SKM-1 treated with dmso at 0.1 percent for 144 hours (cell line): ENCODE results near the gene UBTD1.
"Not testable (repeated sequence)": the region's sequence is repeated elsewhere in the genome, so short reads cannot be mapped to it uniquely, and the experiment has no call there.

Experiments used
- DNase-seq: peaks from one replicate; lab custom pipeline; 2025; ENCODE audit not compliant: unreplicated experiment; lab: John Stamatoyannopoulos, UW

Gene UBTD1

GRCh38 chr10:97498841-97499560 is at the start of gene UBTD1:
Gene UBTD1, plus strand, starts transcription at chr10:97498924. Its CDS starts 280 bp downstream, at chr10:97499204.
- no peak for DNase-seq

- no peak for DNase-seq
Observed at GRCh38 chr10:97450828-97451227, 47.9 kb upstream of the UBTD1 start.

GRCh38 chr10:97451605-97452004 is 47.1 kb upstream of the UBTD1 start:
- no peak for DNase-seq

GRCh38 chr10:97452352-97452751 is 46.4 kb upstream of the UBTD1 start:
- no peak for DNase-seq

- no peak for DNase-seq
Observed at GRCh38 chr10:97454330-97455036, 44.2 kb upstream of the UBTD1 start.

GRCh38 chr10:97456034-97456685 is 42.6 kb upstream of the UBTD1 start:
- no peak for DNase-seq

- DNase-seq = no peak
Observed at GRCh38 chr10:97456686-97457065, 42.0 kb upstream of the UBTD1 start.

- DNase-seq = no peak
Observed at GRCh38 chr10:97459111-97459510, 39.6 kb upstream of the UBTD1 start.

GRCh38 chr10:97459933-97460332 is 38.8 kb upstream of the UBTD1 start:
- DNase-seq = no peak

GRCh38 chr10:97462309-97462708 is 36.4 kb upstream of the UBTD1 start:
- no peak for DNase-seq

GRCh38 chr10:97463363-97464132 is 35.2 kb upstream of the UBTD1 start:
- peak; percentile 25 for DNase-seq

GRCh38 chr10:97464226-97464625 is 34.5 kb upstream of the UBTD1 start:
- DNase-seq = no peak

GRCh38 chr10:97465982-97466381 is 32.7 kb upstream of the UBTD1 start:
- no peak for DNase-seq

- DNase-seq = no peak
Observed at GRCh38 chr10:97466755-97467154, 32.0 kb upstream of the UBTD1 start.

- no peak for DNase-seq
Observed at GRCh38 chr10:97468162-97468561, 30.6 kb upstream of the UBTD1 start.

- not testable (repeated sequence) for DNase-seq
Observed at GRCh38 chr10:97468781-97469180, 29.9 kb upstream of the UBTD1 start.

GRCh38 chr10:97474918-97475317 is 23.8 kb upstream of the UBTD1 start:
- no peak for DNase-seq

GRCh38 chr10:97475936-97476594 is 22.7 kb upstream of the UBTD1 start:
- peak; percentile 44 for DNase-seq

- not testable (repeated sequence) for DNase-seq
Observed at GRCh38 chr10:97479410-97479809, 19.3 kb upstream of the UBTD1 start.

- DNase-seq = no peak
Observed at GRCh38 chr10:97479939-97480338, 18.8 kb upstream of the UBTD1 start.

GRCh38 chr10:97481071-97481470 is 17.7 kb upstream of the UBTD1 start:
- no peak for DNase-seq
